Measurements from ENCODE around the gene CPT2. TPM values are rescaled to one million over a fixed set of nuclear protein-coding genes. Genes with fewer than 3 reads are reported as not detected.

CPT2 gene
- total RNA-seq, 4 donors from 2014 or later = 17.2 to 28.8 (median 21.7) TPM

- H3K27me3 ChIP-seq = no peaks in the 10 kb centered on the region
- 95 to 96% methylated on average over 11 of the region's 11 CpGs for WGBS, 2 donors
- peaks cover 0 to 19% (median 0%) of the 10 kb centered on the region in 3 donors for H3K36me3 ChIP-seq
- H3K9me3 ChIP-seq = no peaks in the 10 kb centered on the region
- H3K4me3 ChIP-seq = no peak overlapping the region
- H3K27ac ChIP-seq = no peak overlapping the region
- no peak for TF ChIP-seq EP300 (IDR thresholded peaks at IDR 0.05)
- no peaks in the 10 kb centered on the region for H3K4me1 ChIP-seq
- no peak for DNase-seq (ENCODE audit: low spot score in 2 of 2)
Measured at GRCh38 chr1:53256511-53257453, 60.2 kb downstream of the CPT2 start.

GRCh38 chr1:53257454-53258081 lies 60.9 kb downstream of the CPT2 start:
- Histone ChIP-seq H3K27me3 (no peaks in the 10 kb centered on the region), H3K4me3 (no peak overlapping the region), H3K9me3 (no peaks in the 10 kb centered on the region), H3K4me1 (no peaks in the 10 kb centered on the region), H3K27ac (no peak overlapping the region), H3K36me3 (peaks cover 0 to 26% (median 0%) of the 10 kb centered on the region in 3 donors)
- DNase-seq (ENCODE audit: low spot score in 2 of 2) = no peak
- 94 to 95% methylated on average over 5 of the region's 5 CpGs for WGBS, 2 donors
- TF ChIP-seq EP300 (IDR thresholded peaks at IDR 0.05) (no peak), POLR2A (IDR thresholded peaks at IDR 0.05) (no peak), CTCF (IDR thresholded peaks at IDR 0.05) (no peak)

- no peak overlapping the region for H3K27ac ChIP-seq
- H3K4me3 ChIP-seq = no peak overlapping the region
- no peak for TF ChIP-seq POLR2A (IDR thresholded peaks at IDR 0.05)
- TF ChIP-seq EP300 (IDR thresholded peaks at IDR 0.05) = no peak
- TF ChIP-seq CTCF (IDR thresholded peaks at IDR 0.05) = no peak
- H3K36me3 ChIP-seq = peaks cover 0 to 33% (median 0%) of the 10 kb centered on the region in 3 donors
- no peaks in the 10 kb centered on the region for H3K9me3 ChIP-seq
- no peaks in the 10 kb centered on the region for H3K4me1 ChIP-seq
- no peaks in the 10 kb centered on the region for H3K27me3 ChIP-seq
- no peak for DNase-seq (ENCODE audit: low spot score in 2 of 2)
- WGBS, 2 donors = 85 to 100% methylated on average over 1 of the region's 1 CpG
Measured at GRCh38 chr1:53258216-53258615, 61.6 kb downstream of the CPT2 start.

- H3K9me3 ChIP-seq = no peaks in the 10 kb centered on the region
- no peaks in the 10 kb centered on the region for H3K4me1 ChIP-seq
- 93 to 96% methylated on average over 2 of the region's 2 CpGs for WGBS, 2 donors
- TF ChIP-seq CTCF (IDR thresholded peaks at IDR 0.05) = no peak
- no peak for TF ChIP-seq POLR2A (IDR thresholded peaks at IDR 0.05)
- TF ChIP-seq EP300 (IDR thresholded peaks at IDR 0.05) = no peak
- H3K27me3 ChIP-seq = no peaks in the 10 kb centered on the region
- H3K4me3 ChIP-seq = no peak overlapping the region
- peaks cover 0 to 42% (median 0%) of the 10 kb centered on the region in 3 donors for H3K36me3 ChIP-seq
- H3K27ac ChIP-seq = no peak overlapping the region
- no peak for DNase-seq (ENCODE audit: low spot score in 2 of 2)
Measured at GRCh38 chr1:53259932-53260331, 63.3 kb downstream of the CPT2 start.

- Histone ChIP-seq H3K9me3 (no peaks in the 10 kb centered on the region), H3K27ac (no peak overlapping the region), H3K4me1 (no peaks in the 10 kb centered on the region), H3K27me3 (no peaks in the 10 kb centered on the region), H3K4me3 (no peak overlapping the region), H3K36me3 (peaks cover 0 to 43% (median 0%) of the 10 kb centered on the region in 3 donors)
- no peak for DNase-seq (ENCODE audit: low spot score in 2 of 2)
- 84 to 87% methylated on average over 4 of the region's 4 CpGs for WGBS, 2 donors
- no peak for TF ChIP-seq POLR2A (IDR thresholded peaks at IDR 0.05)
- no peak for TF ChIP-seq CTCF (IDR thresholded peaks at IDR 0.05)
- TF ChIP-seq EP300 (IDR thresholded peaks at IDR 0.05) = no peak
Measured at GRCh38 chr1:53260631-53261247, 64.1 kb downstream of the CPT2 start.
